Retinal pigment epithelial cell (primary cell): ENCODE measurements around the gene ANK2.
A peak's percentile ranks its signal among the peaks of the same experiment; 100 is the strongest.
"Not testable (repeated sequence)": the region's sequence is repeated elsewhere in the genome, so short reads cannot be mapped to it uniquely, and the experiment has no call there.

ENCODE experiments used
- DNase-seq: peaks from one replicate; pipeline ENCODE4 v3.0.0-alpha.2; 2010; ENCODE audit warnings: low read depth
- H3K4me3 ChIP-seq: 2 replicates; pipeline ENCODE4 v1.5.1; 2011; ENCODE audit warnings: mild to moderate bottlenecking, low read length, control low read depth, moderate library complexity
- CTCF ChIP-seq: conservative IDR thresholded peaks from 2 replicates; pipeline ENCODE4 v1.5.1; 2011; ENCODE audit warnings: low read depth, low read length, control low read depth, inconsistent platforms

ANK2 gene

GRCh38 chr4:113059449-113060182 is 10.2 kb downstream of the ANK2 start:
- no peak for DNase-seq
- no peak for TF ChIP-seq CTCF
- H3K4me3 ChIP-seq = no peak overlapping the region

GRCh38 chr4:113060853-113061252 is 11.4 kb downstream of the ANK2 start:
- no peak overlapping the region for H3K4me3 ChIP-seq
- no peak for TF ChIP-seq CTCF
- DNase-seq = peak; percentile 42

GRCh38 chr4:113064244-113064643 is 14.8 kb downstream of the ANK2 start:
- DNase-seq = peak; percentile 75

GRCh38 chr4:113065629-113066028 is 16.2 kb downstream of the ANK2 start:
- no peak overlapping the region for H3K4me3 ChIP-seq
- no peak for TF ChIP-seq CTCF
- no peak for DNase-seq

More at GRCh38 chr4:113064244-113064643, 14.8 kb downstream of the ANK2 start:
- no peak for TF ChIP-seq CTCF
- no peak overlapping the region for H3K4me3 ChIP-seq

- DNase-seq, H3K4me3 ChIP-seq: not testable (repeated sequence)
Observed at GRCh38 chr4:113068771-113069170, 19.3 kb downstream of the ANK2 start.

- H3K4me3 ChIP-seq = no peak overlapping the region
- no peak for DNase-seq
- TF ChIP-seq CTCF = no peak
Observed at GRCh38 chr4:113069212-113069892, 19.9 kb downstream of the ANK2 start.

GRCh38 chr4:113070755-113071154 is 21.3 kb downstream of the ANK2 start:
- DNase-seq = no peak
- H3K4me3 ChIP-seq = no peak overlapping the region
- TF ChIP-seq CTCF = no peak
